GM23248 (cell line): ENCODE measurements around the gene MPPED1.

Experiments used
- EZH2 ChIP-seq: fragments of 200-600 bp; sonication (generic); IDR thresholded peaks from 2 replicates; pipeline ENCODE4 v1.6.1; 2018; ENCODE audit warnings: antibody characterized with exemption, mild to moderate bottlenecking; ENCODE audit not compliant: insufficient read depth, poor library complexity, severe bottlenecking
- EZH2phosphoT487 ChIP-seq: fragments of 200-600 bp; sonication (generic); IDR thresholded peaks from 2 replicates; pipeline ENCODE4 v1.6.1; 2018; ENCODE audit warnings: antibody characterized with exemption, moderate library complexity, mild to moderate bottlenecking, low read depth; ENCODE audit not compliant: insufficient read depth

DNA sequence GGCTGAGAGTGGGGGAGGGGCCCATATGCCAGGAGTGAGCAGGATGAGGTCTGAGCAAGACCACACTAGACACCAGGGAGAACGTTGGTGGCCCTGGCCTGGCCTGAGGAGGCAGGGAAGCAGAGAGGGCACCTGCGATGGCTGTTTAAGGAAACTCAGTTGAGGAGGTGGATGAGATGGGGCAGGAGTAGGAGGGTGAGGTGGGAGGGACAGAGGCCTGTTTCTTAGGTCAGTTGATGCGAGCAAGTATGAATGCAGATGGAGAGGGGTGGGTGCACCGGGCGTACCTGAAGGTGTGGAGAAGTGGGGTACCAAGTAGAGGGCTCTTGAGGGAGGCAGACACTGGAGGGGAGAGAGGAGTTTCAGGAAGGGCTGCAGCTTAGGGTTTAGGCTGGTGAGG is 10.6 kb upstream of the MPPED1 start:
- TF ChIP-seq EZH2phosphoT487 (no peak), EZH2 (no peak)
